CD4-positive, alpha-beta T cell treated with Interleukin-10 for 1 hour (primary cell): Measurements from ENCODE around the gene UCKL1.
A peak's percentile ranks its signal among the peaks of the same experiment; 100 is the strongest.
"Not testable (repeated sequence)": the region's sequence is repeated elsewhere in the genome, so short reads cannot be mapped to it uniquely, and the experiment has no call there.

ENCODE experiments used
- DNase-seq: peaks from one replicate; pipeline ENCODE4 v3.0.0-alpha.2; 2020

Gene UCKL1

DNA sequence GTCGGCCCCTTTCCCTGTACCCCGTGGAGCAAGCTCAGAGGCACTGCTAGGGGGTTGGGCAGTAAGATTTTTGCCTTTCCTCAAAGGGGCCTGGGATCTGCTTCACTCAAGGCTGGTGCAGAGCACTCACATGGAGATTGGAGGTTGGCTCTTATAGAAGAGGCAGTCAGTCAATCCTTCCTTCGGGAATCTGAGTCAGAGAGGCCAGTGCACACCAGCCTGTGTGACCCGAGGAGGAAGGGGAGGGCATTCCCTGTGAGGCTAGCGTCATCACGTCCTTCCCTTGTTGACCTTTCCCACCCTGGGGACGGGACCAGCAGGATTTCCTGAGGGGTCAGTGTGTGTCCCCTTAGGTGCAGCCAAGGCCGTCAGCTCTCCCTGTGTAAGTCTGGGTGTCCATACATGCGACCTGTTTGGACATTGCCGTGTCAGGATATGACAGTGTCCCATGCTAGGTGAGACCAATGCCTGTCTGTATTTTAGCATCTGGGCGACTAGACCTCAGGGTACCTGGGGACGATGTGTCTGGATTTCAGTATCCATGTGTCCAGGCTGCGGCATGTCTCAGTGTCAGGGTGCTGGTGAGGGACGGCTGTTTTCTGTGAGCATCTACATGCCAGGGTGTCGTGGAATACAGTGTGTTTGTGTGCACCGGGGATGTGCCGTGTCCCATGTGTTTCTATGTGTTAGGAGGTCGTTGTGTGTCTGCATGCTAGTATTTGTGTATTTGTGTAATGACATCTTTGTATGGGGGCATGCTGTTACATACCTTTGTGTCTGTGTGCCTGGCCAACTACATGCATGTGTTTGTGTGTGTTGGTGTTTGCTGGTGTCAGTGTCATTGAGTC lies 16.3 kb upstream of the UCKL1 start:
- DNase-seq: no peak

GRCh38 chr20:63971960-63972311 lies 15.7 kb upstream of the UCKL1 start:
- DNase-seq: not testable (repeated sequence)

DNA sequence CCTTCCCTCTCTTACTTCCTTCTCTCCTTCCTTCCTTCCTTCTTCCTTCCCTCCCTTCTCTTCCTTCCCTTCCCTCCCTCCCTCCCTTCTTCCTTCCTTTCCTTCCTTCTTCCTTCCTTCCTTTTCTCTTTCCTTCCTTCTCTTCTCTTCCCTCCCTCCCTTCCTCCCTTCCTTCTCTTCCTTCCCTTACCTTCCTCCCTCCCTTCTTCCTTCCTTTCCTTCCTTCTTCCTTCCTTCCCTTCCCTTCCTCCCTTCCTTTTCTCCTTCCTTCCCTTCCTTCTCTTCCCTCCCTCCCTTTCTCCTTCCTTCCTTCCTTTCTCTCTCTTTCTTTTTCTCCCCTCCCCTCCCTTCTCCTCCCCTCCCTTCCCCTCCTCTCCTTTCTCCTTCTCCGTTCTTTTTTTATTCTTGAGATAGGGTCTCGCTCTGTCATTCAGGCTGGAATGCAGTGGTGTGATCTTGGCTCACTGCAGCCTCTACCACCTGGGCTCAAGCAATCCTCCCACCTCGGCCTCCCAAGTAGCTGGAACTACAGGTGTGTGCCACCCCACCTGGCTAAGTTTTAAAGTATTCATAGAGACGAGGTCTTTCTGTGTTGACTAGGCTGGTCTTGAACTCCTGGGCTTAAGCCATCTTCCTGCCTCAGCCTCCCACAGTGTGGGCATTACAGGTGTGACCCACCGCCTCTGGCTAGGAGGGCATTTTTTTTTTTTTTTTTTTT lies 14.7 kb upstream of the UCKL1 start:
- DNase-seq: no peak

DNA sequence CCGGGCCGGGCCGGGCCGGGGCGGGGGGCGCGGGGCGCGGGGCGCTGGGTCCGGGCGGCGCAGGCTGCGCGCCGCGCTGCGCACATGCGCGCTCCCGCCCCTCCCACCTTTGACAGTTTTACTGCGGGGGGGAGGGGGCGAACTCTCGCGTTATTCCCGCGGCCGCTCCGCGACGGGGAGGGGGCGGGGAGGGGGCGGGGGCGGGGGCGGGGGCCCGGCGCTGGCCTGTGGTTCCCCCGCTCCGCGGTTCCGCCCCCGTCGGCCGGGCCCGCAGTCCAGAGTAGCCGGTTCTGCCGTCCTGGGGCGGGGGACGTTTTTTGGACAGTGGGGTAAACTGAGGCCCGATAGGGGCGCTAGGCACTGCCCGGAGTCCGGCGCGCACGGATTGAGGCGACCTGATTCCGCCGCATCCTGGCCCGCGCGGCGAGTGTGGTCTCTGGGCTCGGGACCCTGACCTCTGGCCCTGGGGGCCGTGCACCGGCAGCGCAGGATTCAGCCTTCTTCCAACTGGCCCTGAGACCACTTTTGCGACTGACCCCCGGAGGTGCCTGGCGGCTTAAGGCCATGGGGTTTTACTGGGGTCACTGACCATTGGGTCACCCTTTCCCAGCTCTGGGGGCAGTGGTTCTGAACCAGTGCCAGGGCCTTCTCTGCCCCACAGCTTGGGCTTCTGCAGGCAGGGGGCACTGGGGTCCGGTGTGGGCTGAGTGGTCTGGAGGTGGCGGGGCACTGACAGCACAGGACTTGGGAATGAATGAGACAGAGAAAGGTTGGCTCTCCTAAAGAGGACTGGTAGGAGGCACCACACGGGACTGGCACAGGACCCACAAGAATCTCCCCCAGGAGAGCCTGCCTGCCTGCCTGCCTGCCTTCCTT lies 13.9 kb upstream of the UCKL1 start, which contains the start of gene ZNF512B:
Gene ZNF512B (minus strand): TSS at position 93 of the 876 bp plus-strand sequence. CDS start 1,980 bp downstream, outside the sequence.
- DNase-seq: peak; percentile 68

GRCh38 chr20:63968928-63969760 lies 12.9 kb upstream of the UCKL1 start:
- DNase-seq: peak; percentile 45

DNA sequence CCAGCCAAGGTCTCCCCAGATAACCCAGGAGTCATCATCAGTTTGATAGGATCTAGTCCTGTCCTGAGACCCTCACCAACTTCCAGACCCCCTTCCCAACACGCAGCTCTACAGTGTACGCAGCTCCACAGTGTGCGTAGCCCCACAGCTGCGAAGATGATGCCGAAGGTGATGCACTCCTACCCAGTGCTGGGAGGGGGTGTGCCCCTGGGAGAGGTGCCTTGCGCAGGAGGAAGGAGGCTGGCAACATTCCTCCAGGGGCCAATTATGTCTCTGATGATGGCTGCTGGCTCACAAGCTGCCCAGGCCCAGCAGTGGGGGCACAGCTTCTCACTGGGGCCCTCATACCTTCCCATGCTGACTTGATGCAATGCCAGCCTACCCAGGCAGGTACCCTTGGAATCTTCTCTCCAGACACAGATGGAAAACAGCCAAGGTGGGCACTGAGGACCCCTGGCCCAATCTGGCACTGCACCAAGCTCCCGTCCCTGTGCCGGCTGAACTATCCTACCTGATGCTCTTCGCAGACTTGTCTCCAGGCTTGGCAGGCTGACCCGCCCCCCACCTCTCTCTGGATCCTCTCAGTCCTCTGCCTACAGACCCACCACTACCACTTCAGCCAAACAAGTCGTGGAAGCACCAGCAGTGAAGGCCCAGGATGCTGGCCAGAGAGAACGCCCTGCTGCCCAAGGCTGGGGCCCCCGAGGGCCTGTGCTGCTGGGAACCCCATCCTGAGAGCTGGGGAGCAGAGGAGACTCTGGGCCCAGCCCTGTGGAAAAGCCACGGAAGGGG lies 12.1 kb upstream of the UCKL1 start:
- DNase-seq: no peak

GRCh38 chr20:63967330-63968135 lies 11.3 kb upstream of the UCKL1 start:
- no peak for DNase-seq

DNA sequence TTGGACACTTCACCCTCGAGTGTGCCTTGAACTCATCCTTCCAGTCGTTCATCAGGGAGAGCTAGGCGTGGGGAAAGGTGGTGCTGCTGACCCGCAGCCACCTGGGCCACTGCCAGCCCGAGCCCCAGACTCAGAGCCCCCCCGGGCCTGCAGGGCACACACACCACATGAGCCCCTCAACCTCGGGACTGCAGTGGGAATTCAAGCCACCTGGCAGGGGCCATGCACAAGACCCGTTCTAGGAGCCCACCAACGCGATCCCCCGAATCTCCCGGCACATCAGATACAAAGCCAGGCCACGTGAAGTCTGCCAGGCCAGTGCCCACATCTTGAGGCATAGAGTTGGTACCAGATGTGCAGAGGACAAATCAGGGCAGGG lies 10.7 kb upstream of the UCKL1 start:
- no peak for DNase-seq

DNA sequence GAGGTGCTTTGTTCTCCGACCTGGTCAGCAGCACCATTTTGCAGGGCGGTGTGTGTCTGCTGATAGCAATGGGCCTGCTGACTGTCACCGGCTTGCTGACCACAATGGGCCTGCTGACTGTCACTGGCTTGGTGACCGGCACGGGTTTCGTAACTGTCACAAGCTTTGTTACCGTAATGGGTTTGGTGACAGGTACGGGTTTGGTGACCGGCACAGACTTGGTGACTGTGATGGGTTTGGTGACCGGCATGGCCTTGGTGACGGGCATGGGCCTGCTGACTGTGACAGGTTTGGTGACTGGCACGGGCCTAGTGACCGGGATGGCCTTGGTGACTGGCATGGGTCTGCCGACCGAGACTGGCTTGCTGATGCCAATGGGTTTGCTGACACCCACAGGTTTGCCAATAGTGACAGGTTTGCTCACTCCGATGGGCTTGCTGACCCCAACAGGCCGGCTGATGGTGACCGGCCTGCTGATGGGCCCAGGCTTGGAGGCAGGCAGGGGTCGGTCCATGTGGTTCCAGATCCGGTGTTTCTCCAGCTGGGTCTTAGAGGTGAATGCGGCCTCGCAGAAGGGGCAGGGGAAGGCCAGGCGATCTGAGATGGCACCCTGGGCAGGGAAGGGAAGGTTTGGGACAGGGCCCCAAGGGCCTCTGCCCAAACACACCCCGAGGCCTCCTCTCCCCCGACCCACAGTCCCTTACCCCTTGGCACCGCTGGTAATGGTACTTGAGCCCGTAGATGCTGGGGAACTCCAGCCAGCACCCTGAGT lies 10.1 kb upstream of the UCKL1 start:
- no peak for DNase-seq

- no peak for DNase-seq
These were observed 8.2 kb upstream of the UCKL1 start for GRCh38 chr20:63964412-63964811.

- DNase-seq: no peak
These were observed 7.6 kb upstream of the UCKL1 start for GRCh38 chr20:63963784-63964301.

DNA sequence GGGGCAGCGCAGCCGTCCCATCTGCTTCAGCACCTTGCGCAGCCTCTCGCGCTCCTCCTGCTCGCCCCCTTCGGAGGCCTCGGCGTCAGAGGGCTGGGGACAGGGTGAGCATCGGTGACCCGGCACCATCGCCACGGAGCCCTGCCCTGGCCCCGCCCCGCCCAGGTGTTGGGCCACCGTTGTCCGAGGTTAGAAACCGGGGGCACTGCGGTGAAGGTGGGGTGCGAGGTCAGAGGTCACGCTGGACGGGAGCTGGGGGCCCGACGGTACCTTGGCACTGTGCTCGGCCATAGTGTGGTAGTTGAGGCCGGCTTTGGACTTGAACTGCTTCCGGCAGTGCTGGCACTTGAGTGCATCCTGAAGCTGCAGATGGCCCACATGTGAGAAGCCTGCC lies 7.1 kb upstream of the UCKL1 start:
- DNase-seq: no peak

GRCh38 chr20:63962426-63963347 lies 6.5 kb upstream of the UCKL1 start:
- DNase-seq: no peak

- DNase-seq: no peak
These were observed 5.6 kb upstream of the UCKL1 start for GRCh38 chr20:63961664-63962425.

GRCh38 chr20:63960654-63961621 lies 4.7 kb upstream of the UCKL1 start:
- not testable (repeated sequence) for DNase-seq

DNA sequence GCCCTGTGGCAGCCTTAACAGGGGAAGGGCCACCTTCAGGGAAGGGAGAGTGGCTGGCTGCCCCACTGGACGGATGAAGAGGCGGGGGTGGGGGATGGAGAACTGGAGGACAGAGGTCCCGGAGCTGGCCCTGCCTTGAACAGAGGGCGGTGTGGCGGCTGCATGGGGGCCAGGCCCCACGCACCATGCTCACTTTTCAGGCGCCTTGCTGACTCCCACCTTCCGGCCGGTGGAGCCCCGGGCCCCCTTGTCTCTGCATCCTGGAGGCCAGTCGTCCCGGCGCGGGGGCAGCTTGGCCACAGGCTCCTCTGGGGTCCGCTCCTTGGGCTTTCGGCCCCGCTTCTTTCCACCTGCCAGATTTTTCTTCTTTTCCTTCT lies 3.5 kb upstream of the UCKL1 start:
- DNase-seq: no peak
